OCI-LY7 (cell line): ENCODE results near the gene HSD17B3. TPM values are rescaled to one million over a fixed set of nuclear protein-coding genes. Genes with fewer than 3 reads are reported as not detected.

Experiments
- BruUV-seq: library from RNA; stranded (reverse); fragments of 400-500 nt; replicated peaks from 2 replicates; lab custom pipeline; 2021; lab: Mats Ljungman, UMichigan
- CTCF ChIA-PET: fragments of 300-600 bp; sonication (Branson Sonifier 250); formaldehyde crosslinking; loops from one replicate; lab custom pipeline; 2022; ENCODE audit warnings: antibody characterized with exemption; ENCODE audit not compliant: unreplicated experiment; lab: Charles Lee
- POLR2A ChIA-PET: fragments of 300-600 bp; sonication (Branson Sonifier 250); formaldehyde crosslinking; loops from one replicate; lab custom pipeline; 2022; ENCODE audit warnings: antibody characterized with exemption; lab: Charles Lee
- DNase-seq: peaks from one replicate; pipeline ENCODE4 v3.0.0-alpha.2; 2015; ENCODE audit warnings: low spot score
- H2AFZ ChIP-seq: fragments of 200-600 bp; sonication (generic), shearing (Covaris generic); 2 replicates; pipeline ENCODE4 v1.6.1; 2014; ENCODE audit warnings: mild to moderate bottlenecking, antibody characterized with exemption, low read length, moderate library complexity
- H3K27ac ChIP-seq: fragments of 200-600 bp; sonication (generic); 2 replicates; pipeline ENCODE4 v1.5.1; 2014; ENCODE audit warnings: mixed run types, low read depth, mild to moderate bottlenecking, moderate library complexity, low read length, inconsistent platforms; ENCODE audit not compliant: poor library complexity, severe bottlenecking
- H3K36me3 ChIP-seq: fragments of 200-600 bp; sonication (generic); 2 replicates; pipeline ENCODE4 v1.6.1; 2014; ENCODE audit warnings: mild to moderate bottlenecking, antibody characterized with exemption, low read length, moderate library complexity, mixed read lengths; ENCODE audit not compliant: insufficient read depth
- H3K4me1 ChIP-seq: fragments of 200-600 bp; sonication (generic); 2 replicates; pipeline ENCODE4 v1.5.1; 2014; ENCODE audit warnings: mild to moderate bottlenecking, low read length; ENCODE audit not compliant: insufficient read depth, poor library complexity, severe bottlenecking
- H3K4me2 ChIP-seq: fragments of 200-600 bp; sonication (generic); 2 replicates; pipeline ENCODE4 v1.6.1; 2014; ENCODE audit warnings: mild to moderate bottlenecking, low read length
- H3K4me3 ChIP-seq: fragments of 200-600 bp; sonication (generic); 2 replicates; pipeline ENCODE4 v1.5.1; 2014; ENCODE audit warnings: mild to moderate bottlenecking, low read depth, low read length; ENCODE audit not compliant: poor library complexity, severe bottlenecking
- H3K79me2 ChIP-seq: fragments of 200-600 bp; sonication (generic); 2 replicates; pipeline ENCODE4 v1.6.1; 2016; ENCODE audit warnings: low read depth, mild to moderate bottlenecking, low read length, moderate library complexity, mixed read lengths; ENCODE audit not compliant: insufficient read depth
- H3K9me2 ChIP-seq: fragments of 200-600 bp; sonication (generic); 2 replicates; pipeline ENCODE4 v1.6.1; 2016; ENCODE audit warnings: mild to moderate bottlenecking, low read length, mixed read lengths; ENCODE audit not compliant: insufficient read depth
- H3K9me3 ChIP-seq: fragments of 200-600 bp; sonication (generic); 2 replicates; pipeline ENCODE4 v1.6.1; 2014; ENCODE audit warnings: mild to moderate bottlenecking, mixed run types, low read length, mixed read lengths
- H4K20me1 ChIP-seq: fragments of 200-600 bp; sonication (generic); 2 replicates; pipeline ENCODE4 v1.6.1; 2014; ENCODE audit warnings: mild to moderate bottlenecking, antibody characterized with exemption, low read length, moderate library complexity, mixed read lengths; ENCODE audit not compliant: insufficient read depth
- EZH2phosphoT487 ChIP-seq: fragments of 200-600 bp; sonication (generic); IDR thresholded peaks from 2 replicates; pipeline ENCODE4 v1.6.1; 2018; ENCODE audit warnings: low read depth, borderline replicate concordance, mild to moderate bottlenecking, mixed run types, antibody characterized with exemption, low read length, moderate library complexity, mixed read lengths
- intact Hi-C: fragments of 100-400 bp; cut with micrococcal nuclease; formaldehyde crosslinking; loops from one replicate; pipeline ENCODE4 v1.10.0; 2022; ENCODE audit not compliant: unreplicated experiment
- total RNA-seq, 2 experiments: library from RNA; depleted of rRNA in 1 of 2; stranded (reverse); fragments of >200 nt in 1 of 2; shearing (Covaris generic) in 1 of 2; gene quantifications; 2 replicates each; pipeline ENCODE4 v1.2.3, GENCODE V29; 2014 to 2022
- TF ChIP-seq, protein P1 (sequence below): fragments of 200-600 bp; sonication (generic); conservative IDR thresholded peaks from 2 replicates; pipeline ENCODE4 v1.5.1; 2014; ENCODE audit warnings: mild to moderate bottlenecking, antibody characterized with exemption, low read length, moderate library complexity, mixed read lengths

The HSD17B3 gene
- total RNA-seq, 2 experiments from 2014 or later, result not detected

DNA sequence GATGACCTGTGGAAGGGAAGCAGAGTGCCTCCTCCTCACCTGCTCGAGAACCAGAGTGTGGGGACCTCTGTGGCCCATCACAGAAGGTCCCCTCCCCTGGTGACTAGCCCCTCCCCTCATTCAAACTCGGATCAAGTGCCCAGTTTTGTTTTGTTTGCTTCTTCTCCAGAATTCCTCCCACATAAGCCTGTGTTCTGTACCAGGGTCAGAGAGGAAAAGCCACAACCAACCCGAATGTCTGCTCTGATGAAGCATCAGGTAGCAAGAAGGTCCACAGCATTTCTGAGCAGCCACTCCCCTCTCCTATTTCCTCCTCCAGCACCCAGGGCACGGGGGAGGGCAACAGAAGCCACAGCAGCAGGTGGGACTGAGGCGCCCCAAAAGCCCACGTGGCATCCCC is 58.2 kb downstream of the HSD17B3 start:
- POLR2A ChIA-PET, result no interaction called here
- DNase-seq, result no peak
- BruUV-seq, result no TSS peak
- H3K36me3 ChIP-seq, result no peaks in the 10 kb centered on the region
- no peak for TF ChIP-seq EZH2phosphoT487
- TF ChIP-seq, protein P1, sequence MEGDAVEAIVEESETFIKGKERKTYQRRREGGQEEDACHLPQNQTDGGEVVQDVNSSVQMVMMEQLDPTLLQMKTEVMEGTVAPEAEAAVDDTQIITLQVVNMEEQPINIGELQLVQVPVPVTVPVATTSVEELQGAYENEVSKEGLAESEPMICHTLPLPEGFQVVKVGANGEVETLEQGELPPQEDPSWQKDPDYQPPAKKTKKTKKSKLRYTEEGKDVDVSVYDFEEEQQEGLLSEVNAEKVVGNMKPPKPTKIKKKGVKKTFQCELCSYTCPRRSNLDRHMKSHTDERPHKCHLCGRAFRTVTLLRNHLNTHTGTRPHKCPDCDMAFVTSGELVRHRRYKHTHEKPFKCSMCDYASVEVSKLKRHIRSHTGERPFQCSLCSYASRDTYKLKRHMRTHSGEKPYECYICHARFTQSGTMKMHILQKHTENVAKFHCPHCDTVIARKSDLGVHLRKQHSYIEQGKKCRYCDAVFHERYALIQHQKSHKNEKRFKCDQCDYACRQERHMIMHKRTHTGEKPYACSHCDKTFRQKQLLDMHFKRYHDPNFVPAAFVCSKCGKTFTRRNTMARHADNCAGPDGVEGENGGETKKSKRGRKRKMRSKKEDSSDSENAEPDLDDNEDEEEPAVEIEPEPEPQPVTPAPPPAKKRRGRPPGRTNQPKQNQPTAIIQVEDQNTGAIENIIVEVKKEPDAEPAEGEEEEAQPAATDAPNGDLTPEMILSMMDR, result no peak
- intact Hi-C loops, result no loop called here
- no peaks in the 10 kb centered on the region for H4K20me1 ChIP-seq
- H2AFZ ChIP-seq, result no peak overlapping the region
- no peaks in the 10 kb centered on the region for H3K9me3 ChIP-seq
- no peak overlapping the region for H3K4me3 ChIP-seq
- CTCF ChIA-PET, result interaction anchor here (0.5 kb wide), 1 partner anchor 34 kb away, joined by 3 read pairs; no protein-coding TSS in a partner anchor
- H3K4me2 ChIP-seq, result no peak overlapping the region
- H3K9me2 ChIP-seq, result no peaks in the 10 kb centered on the region
- no peaks in the 10 kb centered on the region for H3K4me1 ChIP-seq
- no peak overlapping the region for H3K27ac ChIP-seq
- H3K79me2 ChIP-seq, result no peaks in the 10 kb centered on the region

DNA sequence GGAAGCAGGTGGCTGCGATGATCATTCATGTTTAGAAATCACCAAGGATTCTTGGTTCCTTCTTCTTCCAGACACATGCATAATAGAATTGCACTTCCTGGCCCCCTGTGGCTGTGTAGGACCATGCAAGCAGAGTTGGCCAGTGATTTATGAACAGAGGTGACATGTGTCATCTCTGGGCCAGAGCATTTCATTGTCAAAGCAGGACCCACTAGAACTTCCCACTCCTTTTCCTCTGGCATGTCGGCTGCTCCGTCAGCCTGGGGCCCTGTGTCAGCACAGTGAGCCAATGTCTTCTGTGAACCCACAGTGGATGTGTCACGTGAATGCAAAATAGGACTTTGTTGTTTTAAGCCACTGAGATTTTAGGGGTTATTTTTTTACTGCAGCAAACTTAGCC is 59.2 kb downstream of the HSD17B3 start:
- no peaks in the 10 kb centered on the region for H4K20me1 ChIP-seq
- ChIA-PET POLR2A (no interaction called here), CTCF (no interaction called here)
- no peaks in the 10 kb centered on the region for H3K9me2 ChIP-seq
- no TSS peak for BruUV-seq
- H3K9me3 ChIP-seq, result no peaks in the 10 kb centered on the region
- H2AFZ ChIP-seq, result no peak overlapping the region
- DNase-seq, result no peak
- H3K4me1 ChIP-seq, result no peaks in the 10 kb centered on the region
- no peaks in the 10 kb centered on the region for H3K79me2 ChIP-seq
- no peaks in the 10 kb centered on the region for H3K36me3 ChIP-seq
- intact Hi-C loops, result no loop called here
- no peak overlapping the region for H3K4me2 ChIP-seq
- TF ChIP-seq, protein P1, result no peak
- no peak for TF ChIP-seq EZH2phosphoT487
- H3K27ac ChIP-seq, result no peak overlapping the region
- no peak overlapping the region for H3K4me3 ChIP-seq

DNA sequence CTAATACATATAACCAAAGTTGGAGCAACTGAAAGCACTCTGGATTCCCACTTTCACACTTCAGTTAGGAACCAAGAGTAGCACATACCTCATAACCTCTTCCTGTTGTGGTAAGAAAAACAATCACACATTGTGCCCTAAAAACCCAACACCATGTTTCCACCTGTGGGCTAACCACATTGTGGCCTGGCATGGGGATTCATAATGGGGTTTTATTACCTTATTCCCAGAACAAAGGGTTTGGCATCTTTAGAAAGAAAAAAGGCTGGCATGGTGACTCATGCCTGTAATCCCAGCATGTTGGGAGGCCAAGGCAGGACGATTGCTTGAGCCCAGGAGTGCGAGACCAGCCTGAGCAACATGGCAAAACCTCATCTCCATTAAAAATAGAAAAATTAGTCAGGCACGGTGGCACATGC is 60.6 kb downstream of the HSD17B3 start:
- ChIA-PET CTCF (no interaction called here), POLR2A (no interaction called here)
- TF ChIP-seq EZH2phosphoT487, result no peak
- TF ChIP-seq, protein P1, result no peak
- Histone ChIP-seq H3K9me3 (no peaks in the 10 kb centered on the region), H2AFZ (no peak overlapping the region), H4K20me1 (no peaks in the 10 kb centered on the region), H3K27ac (no peak overlapping the region), H3K4me3 (no peak overlapping the region), H3K9me2 (no peaks in the 10 kb centered on the region), H3K4me1 (no peaks in the 10 kb centered on the region), H3K36me3 (no peaks in the 10 kb centered on the region), H3K79me2 (no peaks in the 10 kb centered on the region), H3K4me2 (no peak overlapping the region)
- BruUV-seq, result no TSS peak
- no peak for DNase-seq
- intact Hi-C loops, result no loop called here
